Measurements from ENCODE around the gene NF1.

The NF1 gene

DNA sequence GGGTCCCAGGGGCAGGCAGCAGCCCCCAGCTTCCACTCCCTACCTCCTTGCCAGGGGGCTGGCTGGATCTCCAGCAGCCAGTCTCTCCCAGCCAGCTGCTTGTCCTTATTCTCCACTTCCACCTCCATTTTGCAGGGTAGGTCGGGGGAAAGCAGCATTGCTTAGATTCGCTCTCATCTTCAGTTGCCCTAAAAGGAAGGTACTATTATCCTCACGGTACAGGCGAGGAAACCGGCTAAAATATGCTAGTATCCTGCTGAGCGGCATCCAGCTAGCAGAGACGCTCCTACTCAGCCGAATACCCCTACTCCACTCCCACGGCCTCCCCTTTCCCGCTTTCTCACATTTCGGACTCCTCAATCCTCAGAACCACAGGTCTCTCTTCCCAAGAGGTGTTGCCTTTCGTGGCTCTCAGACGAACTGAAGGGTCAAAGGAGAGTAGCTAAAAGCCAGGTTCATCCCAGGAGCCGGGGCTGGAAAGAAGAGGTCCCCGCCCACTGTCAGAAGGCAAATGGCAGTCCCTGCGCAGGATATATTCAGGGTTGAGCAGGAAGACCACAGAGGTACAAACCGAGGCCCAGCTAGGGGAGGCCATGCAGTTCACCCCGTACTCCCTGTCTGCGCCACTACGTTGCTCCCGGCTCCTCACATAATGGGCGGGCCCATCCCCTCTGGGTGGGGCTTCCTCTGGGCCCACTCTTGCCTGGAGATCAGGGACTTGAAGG, 295.0 kb downstream of the NF1 start:
- Histone ChIP-seq H3F3A (ENCODE audit: insufficient read depth, low read length) (no peaks in the 10 kb centered on the region), H3K9me3 (ENCODE audit: low read length) (no peaks in the 10 kb centered on the region), H3K27ac (ENCODE audit: low read depth, low read length, poor library complexity, severe bottlenecking) (no peak overlapping the region), H2AFZ (ENCODE audit: low read length) (no peak overlapping the region), H3K4me3 (ENCODE audit: low read depth, low read length, poor library complexity, severe bottlenecking) (no peak overlapping the region), H3K36me3 (ENCODE audit: insufficient read depth, low read length) (no peaks in the 10 kb centered on the region), H3K9me2 (ENCODE audit: low read depth, low read length) (no peaks in the 10 kb centered on the region), H3K79me2 (ENCODE audit: insufficient read depth, low read length) (no peaks in the 10 kb centered on the region), H3K4me1 (ENCODE audit: insufficient read depth, low read length, severe bottlenecking) (peaks cover 7% of the 10 kb centered on the region), H4K20me1 (ENCODE audit: insufficient read depth, low read length) (no peaks in the 10 kb centered on the region), H3K9ac (ENCODE audit: low read length) (no peak overlapping the region), H3K27me3 (ENCODE audit: insufficient read depth, low read length) (peaks cover 4% of the 10 kb centered on the region), H3K4me2 (ENCODE audit: low read length) (no peak overlapping the region)
- no peak for TF ChIP-seq EZH2 (IDR thresholded peaks at IDR 0.05; ENCODE audit: borderline replicate concordance, low read length)
- TF ChIP-seq, protein P1, sequence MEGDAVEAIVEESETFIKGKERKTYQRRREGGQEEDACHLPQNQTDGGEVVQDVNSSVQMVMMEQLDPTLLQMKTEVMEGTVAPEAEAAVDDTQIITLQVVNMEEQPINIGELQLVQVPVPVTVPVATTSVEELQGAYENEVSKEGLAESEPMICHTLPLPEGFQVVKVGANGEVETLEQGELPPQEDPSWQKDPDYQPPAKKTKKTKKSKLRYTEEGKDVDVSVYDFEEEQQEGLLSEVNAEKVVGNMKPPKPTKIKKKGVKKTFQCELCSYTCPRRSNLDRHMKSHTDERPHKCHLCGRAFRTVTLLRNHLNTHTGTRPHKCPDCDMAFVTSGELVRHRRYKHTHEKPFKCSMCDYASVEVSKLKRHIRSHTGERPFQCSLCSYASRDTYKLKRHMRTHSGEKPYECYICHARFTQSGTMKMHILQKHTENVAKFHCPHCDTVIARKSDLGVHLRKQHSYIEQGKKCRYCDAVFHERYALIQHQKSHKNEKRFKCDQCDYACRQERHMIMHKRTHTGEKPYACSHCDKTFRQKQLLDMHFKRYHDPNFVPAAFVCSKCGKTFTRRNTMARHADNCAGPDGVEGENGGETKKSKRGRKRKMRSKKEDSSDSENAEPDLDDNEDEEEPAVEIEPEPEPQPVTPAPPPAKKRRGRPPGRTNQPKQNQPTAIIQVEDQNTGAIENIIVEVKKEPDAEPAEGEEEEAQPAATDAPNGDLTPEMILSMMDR (IDR thresholded peaks at IDR 0.05; ENCODE audit: low read length): no peak

DNA sequence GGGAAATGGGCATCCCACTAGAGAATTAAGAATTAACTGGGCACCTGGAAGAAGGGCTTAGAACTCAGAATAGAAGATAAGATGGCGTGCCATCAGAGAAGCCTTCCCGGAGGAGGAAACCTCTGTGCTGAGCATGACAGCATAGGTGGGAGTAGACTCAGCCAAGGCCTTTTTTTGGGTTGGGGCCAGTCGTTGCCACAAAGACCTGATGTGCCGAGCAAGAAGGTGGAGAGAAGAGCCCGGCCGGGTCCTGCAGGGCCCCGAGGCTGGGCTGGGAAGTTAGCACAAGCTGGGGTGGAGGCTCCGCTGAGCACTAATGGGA, 295.6 kb downstream of the NF1 start:
- no peaks in the 10 kb centered on the region for H4K20me1 ChIP-seq (ENCODE audit: insufficient read depth, low read length)
- no peaks in the 10 kb centered on the region for H3K9me3 ChIP-seq (ENCODE audit: low read length)
- H3K4me1 ChIP-seq (ENCODE audit: insufficient read depth, low read length, severe bottlenecking): peaks cover 7% of the 10 kb centered on the region
- no peak overlapping the region for H3K9ac ChIP-seq (ENCODE audit: low read length)
- TF ChIP-seq EZH2 (IDR thresholded peaks at IDR 0.05; ENCODE audit: borderline replicate concordance, low read length): no peak
- TF ChIP-seq, protein P1 (IDR thresholded peaks at IDR 0.05; ENCODE audit: low read length): no peak
- H3K27me3 ChIP-seq (ENCODE audit: insufficient read depth, low read length): peaks cover 4% of the 10 kb centered on the region
- H3K27ac ChIP-seq (ENCODE audit: low read depth, low read length, poor library complexity, severe bottlenecking): no peak overlapping the region
- H3K79me2 ChIP-seq (ENCODE audit: insufficient read depth, low read length): no peaks in the 10 kb centered on the region
- H3K4me3 ChIP-seq (ENCODE audit: low read depth, low read length, poor library complexity, severe bottlenecking): no peak overlapping the region
- H3K36me3 ChIP-seq (ENCODE audit: insufficient read depth, low read length): no peaks in the 10 kb centered on the region
- H3K4me2 ChIP-seq (ENCODE audit: low read length): no peak overlapping the region
- H3F3A ChIP-seq (ENCODE audit: insufficient read depth, low read length): no peaks in the 10 kb centered on the region
- no peaks in the 10 kb centered on the region for H3K9me2 ChIP-seq (ENCODE audit: low read depth, low read length)
- no peak overlapping the region for H2AFZ ChIP-seq (ENCODE audit: low read length)

DNA sequence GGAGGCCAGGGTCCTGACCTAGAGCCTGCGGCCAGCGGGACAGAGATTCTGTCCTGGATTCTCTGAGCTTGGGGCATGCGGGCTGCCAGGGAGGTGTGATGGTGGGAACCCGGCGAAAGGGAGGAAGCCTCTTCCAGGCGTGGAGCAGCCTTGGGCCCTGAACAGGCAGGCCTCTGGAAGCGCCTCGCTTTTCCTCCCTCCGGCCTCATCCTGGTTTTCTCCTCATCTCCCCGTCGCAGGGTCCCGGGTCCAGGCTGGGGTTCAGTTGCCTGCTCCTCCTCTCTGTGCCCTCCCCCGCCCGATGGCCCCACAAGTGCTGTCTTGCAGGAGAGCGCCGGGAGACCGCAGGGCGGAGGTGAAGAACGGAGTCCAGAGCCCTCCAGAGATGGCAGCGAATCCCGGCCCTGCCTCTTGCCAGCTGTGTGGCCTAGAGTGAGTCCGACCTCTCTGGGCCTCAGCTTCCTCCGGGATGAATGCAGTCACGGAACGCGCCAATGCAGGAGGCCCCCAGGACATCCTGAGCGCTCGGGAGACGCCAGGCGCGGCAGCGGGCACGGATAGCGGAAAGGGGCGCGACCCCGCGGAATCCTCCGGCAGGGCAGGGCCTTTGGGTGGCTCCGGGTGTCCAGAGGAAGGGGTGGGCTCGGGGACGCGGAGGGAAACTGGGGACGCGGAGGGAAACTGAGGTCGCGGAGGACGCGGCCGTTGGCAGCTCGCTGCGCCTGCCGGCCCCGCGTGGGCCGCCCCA, 296.1 kb downstream of the NF1 start:
- H3K36me3 ChIP-seq (ENCODE audit: insufficient read depth, low read length): no peaks in the 10 kb centered on the region
- no peaks in the 10 kb centered on the region for H3F3A ChIP-seq (ENCODE audit: insufficient read depth, low read length)
- no peak overlapping the region for H3K9ac ChIP-seq (ENCODE audit: low read length)
- TF ChIP-seq EZH2 (IDR thresholded peaks at IDR 0.05; ENCODE audit: borderline replicate concordance, low read length): no peak
- TF ChIP-seq, protein P1 (IDR thresholded peaks at IDR 0.05; ENCODE audit: low read length): no peak
- H2AFZ ChIP-seq (ENCODE audit: low read length): no peak overlapping the region
- H3K4me2 ChIP-seq (ENCODE audit: low read length): peak overlapping the region; percentile 57; the same call in 1 of the 2 replicates
- no peaks in the 10 kb centered on the region for H3K9me3 ChIP-seq (ENCODE audit: low read length)
- H3K4me3 ChIP-seq (ENCODE audit: low read depth, low read length, poor library complexity, severe bottlenecking): peak overlapping the region; percentile 43
- H3K27ac ChIP-seq (ENCODE audit: low read depth, low read length, poor library complexity, severe bottlenecking): no peak overlapping the region
- H3K9me2 ChIP-seq (ENCODE audit: low read depth, low read length): no peaks in the 10 kb centered on the region
- H3K4me1 ChIP-seq (ENCODE audit: insufficient read depth, low read length, severe bottlenecking): peaks cover 7% of the 10 kb centered on the region
- no peaks in the 10 kb centered on the region for H4K20me1 ChIP-seq (ENCODE audit: insufficient read depth, low read length)
- peaks cover 4% of the 10 kb centered on the region for H3K27me3 ChIP-seq (ENCODE audit: insufficient read depth, low read length)
- H3K79me2 ChIP-seq (ENCODE audit: insufficient read depth, low read length): no peaks in the 10 kb centered on the region
